MM.1S (cell line): ENCODE measurements around the gene ACOD1.

ENCODE experiments used
- DNase-seq: peaks from one replicate; pipeline ENCODE4 v3.0.0-alpha.2; 2015
- H2AFZ ChIP-seq: fragments of 300-600 bp; sonication (generic); 2 replicates; pipeline ENCODE4 v1.6.0; 2016; ENCODE audit warnings: antibody characterized with exemption, low read length
- H3F3A ChIP-seq: fragments of 300-600 bp; sonication (generic); 2 replicates; pipeline ENCODE4 v1.6.1; 2016; ENCODE audit warnings: mild to moderate bottlenecking, antibody characterized with exemption, low read length, moderate library complexity, mixed read lengths; ENCODE audit not compliant: insufficient read depth
- H3K27ac ChIP-seq: fragments of 300-600 bp; sonication (generic); 2 replicates; pipeline ENCODE4 v1.5.1; 2016; ENCODE audit warnings: mild to moderate bottlenecking, low read length
- H3K27me3 ChIP-seq: fragments of 300-600 bp; sonication (generic); replicated peaks from 2 replicates; pipeline ENCODE4 v1.6.0; 2016; ENCODE audit warnings: low read length; ENCODE audit not compliant: insufficient read depth
- H3K36me3 ChIP-seq: fragments of 300-600 bp; sonication (generic); replicated peaks from 2 replicates; pipeline ENCODE4 v1.6.1; 2016; ENCODE audit warnings: mild to moderate bottlenecking, low read length, mixed read lengths; ENCODE audit not compliant: insufficient read depth
- H3K4me1 ChIP-seq: fragments of 300-600 bp; sonication (generic); 2 replicates; pipeline ENCODE4 v1.6.1; 2016; ENCODE audit warnings: low read length, mixed read lengths
- H3K4me2 ChIP-seq: fragments of 300-600 bp; sonication (generic); 2 replicates; pipeline ENCODE4 v1.6.0; 2016; ENCODE audit warnings: low read depth, low read length
- H3K4me3 ChIP-seq: fragments of 300-600 bp; sonication (generic); 2 replicates; pipeline ENCODE4 v1.5.1; 2016; ENCODE audit warnings: low read length, mixed read lengths
- H3K79me2 ChIP-seq: fragments of 300-600 bp; sonication (generic); 2 replicates; pipeline ENCODE4 v1.6.1; 2016; ENCODE audit warnings: mixed run types, low read length, mixed read lengths
- H3K9ac ChIP-seq: fragments of 300-600 bp; sonication (generic); 2 replicates; pipeline ENCODE4 v1.6.1; 2016; ENCODE audit warnings: low read length, mixed read lengths
- H3K9me2 ChIP-seq: fragments of 300-600 bp; sonication (generic); replicated peaks from 2 replicates; pipeline ENCODE4 v1.6.1; 2016; ENCODE audit warnings: mild to moderate bottlenecking, low read length, mixed read lengths; ENCODE audit not compliant: insufficient read depth
- H3K9me3 ChIP-seq: fragments of 300-600 bp; sonication (generic); replicated peaks from 2 replicates; pipeline ENCODE4 v1.6.1; 2016; ENCODE audit warnings: mild to moderate bottlenecking, low read length, mixed read lengths; ENCODE audit not compliant: insufficient read depth
- H4K20me1 ChIP-seq: fragments of 300-600 bp; sonication (generic); 2 replicates; pipeline ENCODE4 v1.6.1; 2016; ENCODE audit warnings: mild to moderate bottlenecking, low read length, moderate library complexity, mixed read lengths; ENCODE audit not compliant: insufficient read depth
- EZH2 ChIP-seq: fragments of 300-600 bp; sonication (generic); optimal IDR thresholded peaks from 2 replicates; pipeline ENCODE3; 2017; ENCODE audit warnings: low read depth, mild to moderate bottlenecking, antibody characterized with exemption, low read length, mixed read lengths
- EZH2phosphoT487 ChIP-seq: fragments of 300-600 bp; sonication (generic); IDR thresholded peaks from 2 replicates; pipeline ENCODE4 v1.6.1; 2018; ENCODE audit warnings: antibody characterized with exemption, low read length
- TF ChIP-seq, protein P1 (sequence below): fragments of 300-600 bp; sonication (generic); IDR thresholded peaks from 2 replicates; pipeline ENCODE4 v1.5.1; 2016; ENCODE audit warnings: antibody characterized with exemption, low read length, mixed read lengths

ACOD1 gene

DNA sequence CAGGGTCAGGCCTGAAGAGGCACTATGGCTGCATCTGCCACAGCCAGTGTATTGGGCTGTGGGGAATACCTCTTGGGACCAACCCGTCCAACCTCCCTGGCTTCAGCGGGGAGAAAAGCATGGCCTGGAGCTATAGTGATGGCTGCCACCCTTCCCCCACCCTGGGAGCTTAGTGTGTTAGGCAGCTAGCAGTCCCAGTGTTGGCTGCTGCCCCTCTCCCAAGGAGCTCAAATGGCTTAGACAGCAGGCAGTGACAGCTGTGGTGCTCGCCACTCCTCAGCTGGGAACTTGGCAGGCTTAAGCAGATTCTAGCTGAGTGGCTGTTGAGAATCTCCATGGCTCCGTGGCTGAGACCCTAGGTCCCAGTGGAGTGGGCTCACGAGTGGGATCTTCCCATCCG is 19.7 kb downstream of the ACOD1 start:
- TF ChIP-seq EZH2phosphoT487 (no peak), EZH2 (no peak)
- TF ChIP-seq, protein P1, sequence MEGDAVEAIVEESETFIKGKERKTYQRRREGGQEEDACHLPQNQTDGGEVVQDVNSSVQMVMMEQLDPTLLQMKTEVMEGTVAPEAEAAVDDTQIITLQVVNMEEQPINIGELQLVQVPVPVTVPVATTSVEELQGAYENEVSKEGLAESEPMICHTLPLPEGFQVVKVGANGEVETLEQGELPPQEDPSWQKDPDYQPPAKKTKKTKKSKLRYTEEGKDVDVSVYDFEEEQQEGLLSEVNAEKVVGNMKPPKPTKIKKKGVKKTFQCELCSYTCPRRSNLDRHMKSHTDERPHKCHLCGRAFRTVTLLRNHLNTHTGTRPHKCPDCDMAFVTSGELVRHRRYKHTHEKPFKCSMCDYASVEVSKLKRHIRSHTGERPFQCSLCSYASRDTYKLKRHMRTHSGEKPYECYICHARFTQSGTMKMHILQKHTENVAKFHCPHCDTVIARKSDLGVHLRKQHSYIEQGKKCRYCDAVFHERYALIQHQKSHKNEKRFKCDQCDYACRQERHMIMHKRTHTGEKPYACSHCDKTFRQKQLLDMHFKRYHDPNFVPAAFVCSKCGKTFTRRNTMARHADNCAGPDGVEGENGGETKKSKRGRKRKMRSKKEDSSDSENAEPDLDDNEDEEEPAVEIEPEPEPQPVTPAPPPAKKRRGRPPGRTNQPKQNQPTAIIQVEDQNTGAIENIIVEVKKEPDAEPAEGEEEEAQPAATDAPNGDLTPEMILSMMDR = no peak
- H3K4me1 ChIP-seq = no peaks in the 10 kb centered on the region
- H3K9ac ChIP-seq = no peak overlapping the region
- no peak overlapping the region for H3K4me2 ChIP-seq
- H4K20me1 ChIP-seq = no peaks in the 10 kb centered on the region
- H3K79me2 ChIP-seq = no peaks in the 10 kb centered on the region
- H2AFZ ChIP-seq = no peak overlapping the region
- no peak for DNase-seq
- H3K9me2 ChIP-seq = no peaks in the 10 kb centered on the region
- no peaks in the 10 kb centered on the region for H3K27me3 ChIP-seq
- H3K36me3 ChIP-seq = no peaks in the 10 kb centered on the region
- H3F3A ChIP-seq = no peaks in the 10 kb centered on the region
- no peaks in the 10 kb centered on the region for H3K9me3 ChIP-seq
- no peak overlapping the region for H3K27ac ChIP-seq
- no peak overlapping the region for H3K4me3 ChIP-seq

DNA sequence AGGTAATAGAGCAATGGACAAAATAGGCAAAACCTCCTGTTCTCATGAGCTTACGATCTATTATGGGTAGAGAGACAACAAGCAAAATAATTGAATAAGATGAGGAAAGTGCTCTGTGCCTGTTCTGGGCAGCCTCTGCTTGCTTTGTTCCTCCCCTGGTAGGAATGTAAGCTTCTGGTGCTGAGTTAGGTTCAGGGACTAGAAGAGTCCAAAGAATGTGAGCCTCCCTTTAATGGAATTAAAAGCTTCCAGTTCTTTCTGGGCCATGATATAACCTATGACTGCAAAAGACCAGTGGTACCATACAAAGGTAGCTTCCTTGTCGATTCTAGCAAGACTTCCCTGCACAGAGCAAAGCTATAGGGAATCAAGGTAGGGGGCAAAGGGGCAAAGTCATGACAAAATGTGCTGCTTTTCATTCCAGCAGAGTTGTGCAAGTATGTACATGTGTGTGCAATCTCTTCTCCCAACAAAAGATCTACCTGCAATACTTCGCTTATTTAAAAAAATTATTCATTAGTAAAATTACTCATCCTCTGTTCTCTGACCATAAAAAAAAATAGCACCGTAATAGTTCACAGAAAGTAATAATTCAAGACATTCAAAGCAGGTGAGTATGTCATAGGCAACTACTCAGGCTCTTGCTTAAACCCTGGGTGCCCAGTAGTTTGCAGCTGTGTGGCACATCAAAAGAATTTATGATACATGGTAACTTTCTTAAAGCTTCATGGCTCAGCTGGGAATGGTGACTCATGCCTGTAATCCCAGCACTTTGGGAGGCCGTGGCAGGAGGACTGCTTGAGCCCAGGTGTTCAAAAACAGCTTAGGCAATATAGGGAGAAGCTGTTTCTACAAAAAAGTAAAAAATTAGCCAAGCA is 21.4 kb downstream of the ACOD1 start:
- no peaks in the 10 kb centered on the region for H3K9me3 ChIP-seq
- no peaks in the 10 kb centered on the region for H4K20me1 ChIP-seq
- TF ChIP-seq EZH2phosphoT487 (no peak), EZH2 (no peak)
- TF ChIP-seq, protein P1 = no peak
- H3K4me2 ChIP-seq = no peak overlapping the region
- H3K79me2 ChIP-seq = no peaks in the 10 kb centered on the region
- no peak for DNase-seq
- H3K27ac ChIP-seq = no peak overlapping the region
- H3K9ac ChIP-seq = no peak overlapping the region
- H3F3A ChIP-seq = no peaks in the 10 kb centered on the region
- no peak overlapping the region for H2AFZ ChIP-seq
- H3K4me3 ChIP-seq = no peak overlapping the region
- H3K9me2 ChIP-seq = no peaks in the 10 kb centered on the region
- no peaks in the 10 kb centered on the region for H3K4me1 ChIP-seq
- H3K36me3 ChIP-seq = no peaks in the 10 kb centered on the region
- H3K27me3 ChIP-seq = no peaks in the 10 kb centered on the region

DNA sequence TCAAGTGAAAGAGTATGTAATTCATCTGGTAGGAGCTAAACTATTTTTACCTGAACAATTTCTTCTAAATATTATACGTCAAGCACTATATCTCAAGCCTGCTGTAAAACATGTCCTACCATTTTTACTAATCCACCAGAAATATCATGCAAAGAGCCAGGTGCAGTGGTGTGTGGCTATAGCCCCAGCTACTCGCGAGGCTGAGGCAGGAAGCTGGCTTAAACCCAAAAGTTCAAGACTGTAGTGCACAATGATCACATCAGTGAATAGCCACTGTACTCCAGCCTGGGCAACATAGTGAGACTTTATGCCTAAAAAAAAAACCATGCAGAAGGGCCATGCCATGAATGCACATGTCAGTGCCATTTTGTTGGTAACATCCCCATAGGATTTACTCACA is 22.9 kb downstream of the ACOD1 start:
- Histone ChIP-seq H3K27me3 (no peaks in the 10 kb centered on the region), H3K4me1 (no peaks in the 10 kb centered on the region), H3K4me2 (no peak overlapping the region), H3K36me3 (no peaks in the 10 kb centered on the region), H3K79me2 (no peaks in the 10 kb centered on the region), H3K9me3 (no peaks in the 10 kb centered on the region), H2AFZ (no peak overlapping the region), H3K27ac (no peak overlapping the region), H3K4me3 (no peak overlapping the region), H4K20me1 (no peaks in the 10 kb centered on the region), H3K9me2 (no peaks in the 10 kb centered on the region), H3K9ac (no peak overlapping the region), H3F3A (no peaks in the 10 kb centered on the region)
- DNase-seq = no peak
- TF ChIP-seq, protein P1 = no peak
- TF ChIP-seq EZH2phosphoT487 (no peak), EZH2 (no peak)
